Common myeloid progenitor, CD34-positive (primary cell): Measurements from ENCODE around the gene MANEAL.

Source experiments
- CTCF ChIA-PET: fragments of 350-600 bp; sonication (Branson Sonifier 250); formaldehyde crosslinking; loops from one replicate; lab custom pipeline; 2021; ENCODE audit warnings: antibody characterized with exemption; lab: Charles Lee
- POLR2A ChIA-PET: fragments of 350-600 bp; sonication (Branson Sonifier 250); formaldehyde crosslinking; loops from one replicate; lab custom pipeline; 2021; ENCODE audit warnings: antibody characterized with exemption; lab: Charles Lee
- DNase-seq, 3 donors: peaks; one replicate each; pipeline versions ENCODE4 v3.0.0 to v3.0.0-alpha.2; 2013
- H3K27ac ChIP-seq, 2 experiments: 1 replicate in 1 of 2; 2 replicates in 1 of 2; pipeline ENCODE4 v1.7.0; 2013; ENCODE audit warnings: inconsistent platforms in 2 of 2, low read length in 2 of 2, mild to moderate bottlenecking in 2 of 2, low read depth in 1 of 2, moderate library complexity in 1 of 2; ENCODE audit not compliant: severe bottlenecking in 2 of 2, insufficient read depth in 1 of 2, poor library complexity in 1 of 2
- H3K27me3 ChIP-seq, 5 experiments: replicated peaks in 2 of 5; 1 replicate in 3 of 5; 2 replicates in 2 of 5; pipeline versions ENCODE4 v1.6.1 to v1.7.0; 2013; ENCODE audit warnings: low read length in 4 of 5, mild to moderate bottlenecking in 2 of 5, moderate library complexity in 2 of 5, inconsistent platforms in 1 of 5; ENCODE audit not compliant: insufficient read depth in 5 of 5, control insufficient read depth in 4 of 5
- H3K36me3 ChIP-seq, 4 experiments: 1 replicate in 2 of 4; 2 replicates in 2 of 4; pipeline versions ENCODE4 v1.6.1 to v1.7.0; 2013; ENCODE audit warnings: low read length in 3 of 4, control low read depth in 1 of 4, mild to moderate bottlenecking in 1 of 4; ENCODE audit not compliant: control insufficient read depth in 4 of 4, insufficient read depth in 4 of 4
- H3K4me1 ChIP-seq, 4 experiments: 1 replicate in 3 of 4; 2 replicates in 1 of 4; pipeline versions ENCODE4 v1.6.1 to v1.7.1; 2013; ENCODE audit warnings: low read length in 3 of 4, mild to moderate bottlenecking in 3 of 4, control low read depth in 1 of 4, inconsistent platforms in 1 of 4, moderate library complexity in 1 of 4; ENCODE audit not compliant: control insufficient read depth in 4 of 4, insufficient read depth in 4 of 4; ENCODE audit errors: control extremely low read depth in 1 of 4
- H3K4me3 ChIP-seq, 7 experiments: 1 replicate in 4 of 7; 2 replicates in 3 of 7; pipeline versions ENCODE4 v1.5.1 to v1.7.0; 2013; ENCODE audit warnings: mild to moderate bottlenecking in 7 of 7, low read length in 6 of 7, moderate library complexity in 6 of 7, inconsistent platforms in 2 of 7, low read depth in 2 of 7, control low read depth in 1 of 7; ENCODE audit not compliant: insufficient read depth in 4 of 7, control insufficient read depth in 1 of 7; ENCODE audit errors: extremely low read depth in 1 of 7
- H3K9me3 ChIP-seq, 5 experiments: 1 replicate in 4 of 5; 2 replicates in 1 of 5; pipeline versions ENCODE4 v1.6.1 to v1.7.1; 2013; ENCODE audit warnings: low read length in 4 of 5, mild to moderate bottlenecking in 2 of 5, inconsistent platforms in 1 of 5, low read depth in 1 of 5, moderate library complexity in 1 of 5; ENCODE audit not compliant: control insufficient read depth in 4 of 5, insufficient read depth in 2 of 5; ENCODE audit errors: control extremely low read depth in 1 of 5
- WGBS: methylation state at CpG from one replicate; pipeline ENCODE4 v1.1.5; 2013; ENCODE audit not compliant: insufficient coverage; 5-methylcytosine and 5-hydroxymethylcytosine counted together

Gene MANEAL

DNA sequence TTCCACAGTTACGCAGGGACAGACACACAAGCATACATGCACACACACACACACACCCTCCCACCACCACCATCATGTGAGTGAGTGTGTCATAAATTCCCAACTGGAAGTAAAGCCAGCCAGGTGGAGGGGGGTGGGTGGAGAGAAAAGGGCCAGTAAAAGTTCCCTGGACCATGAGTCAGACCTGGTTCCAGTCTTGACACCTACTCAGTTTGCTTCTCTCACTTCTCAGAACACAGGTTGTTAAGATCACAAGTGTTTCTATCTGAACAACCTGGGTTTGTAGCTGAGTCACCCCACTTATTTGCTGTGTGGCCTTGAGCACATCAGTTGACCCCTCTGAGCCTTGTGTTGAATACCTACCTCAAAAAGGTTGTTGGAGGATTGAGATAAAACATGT, 38.4 kb upstream of the MANEAL start:
- H3K4me1 ChIP-seq, result peaks cover 0 to 15% (median 6%) of the 10 kb centered on the region in 4 experiments
- H3K4me3 ChIP-seq, result no peak overlapping the region
- ChIA-PET POLR2A (no interaction called here), CTCF (no interaction called here)
- H3K36me3 ChIP-seq, result no peaks in the 10 kb centered on the region
- H3K27ac ChIP-seq, result no peak overlapping the region
- H3K9me3 ChIP-seq, result no peaks in the 10 kb centered on the region
- peaks cover 7 to 99% (median 51%) of the 10 kb centered on the region in 5 experiments for H3K27me3 ChIP-seq
- no peak for DNase-seq
- WGBS, result no CpG with 5 or more reads among the region's 1 CpG

DNA sequence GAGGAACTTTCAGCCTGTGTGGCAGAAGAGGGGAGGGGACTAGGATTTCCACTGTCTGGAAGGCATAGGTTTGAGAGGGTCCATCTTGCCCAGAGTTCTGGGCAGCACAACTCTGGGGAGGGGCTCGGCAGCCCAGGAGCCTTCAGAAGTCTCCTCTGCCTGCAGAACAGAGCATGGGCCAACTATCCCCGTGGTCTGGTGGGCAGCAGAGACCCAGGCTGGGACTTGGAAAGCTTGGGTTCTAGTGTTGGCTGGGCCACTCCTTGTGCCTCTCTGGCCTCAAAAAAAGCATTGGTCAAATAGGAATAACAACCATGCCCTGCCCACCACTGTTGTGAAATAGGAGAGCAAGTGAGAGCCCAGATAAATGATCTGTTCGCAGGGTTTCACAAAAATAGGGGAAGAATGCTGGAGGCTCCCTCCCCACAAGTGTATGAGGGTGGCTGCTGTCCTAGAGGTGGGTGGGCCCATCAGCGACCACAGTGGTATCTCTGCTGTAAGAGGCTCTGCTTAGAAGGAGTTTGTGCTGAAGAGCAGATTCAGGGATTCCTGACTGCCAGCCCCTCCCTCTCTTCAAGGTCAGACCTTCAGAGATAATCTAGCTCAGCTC, 37.6 kb upstream of the MANEAL start:
- WGBS, result 76% methylated on average over 4 of the region's 4 CpGs
- CTCF ChIA-PET, result no interaction called here
- no peak overlapping the region for H3K4me3 ChIP-seq

DNA sequence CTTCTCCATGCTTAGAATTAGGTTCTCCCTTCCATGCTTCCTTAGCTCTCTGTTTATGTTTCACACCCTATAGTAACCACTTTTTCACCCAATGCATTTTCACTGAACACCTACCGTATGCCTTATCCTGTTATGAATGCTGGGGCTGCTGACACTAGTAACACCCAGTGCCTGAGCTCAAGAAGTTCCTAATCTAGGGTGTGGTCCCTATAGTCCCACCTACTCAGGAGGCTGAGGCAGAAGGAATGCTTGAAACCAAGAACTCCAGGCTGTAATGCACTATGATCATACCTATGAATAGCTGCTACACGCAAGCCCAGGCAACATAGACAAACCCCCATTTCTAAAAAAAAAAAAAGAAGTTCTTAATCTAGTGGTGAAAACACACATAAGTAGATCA, 34.2 kb upstream of the MANEAL start:
- no peak for DNase-seq
- no peaks in the 10 kb centered on the region for H3K36me3 ChIP-seq
- no CpG with 5 or more reads among the region's 2 CpGs for WGBS
- H3K4me1 ChIP-seq, result no peaks in the 10 kb centered on the region
- ChIA-PET POLR2A (no interaction called here), CTCF (interaction anchor here (0.6 to 1.0 kb wide), 3 partner anchors 18 to 275 kb away, joined by 3 read pairs; no protein-coding TSS in a partner anchor)
- no peak overlapping the region for H3K4me3 ChIP-seq
- H3K9me3 ChIP-seq, result peaks cover 0 to 5% (median 0%) of the 10 kb centered on the region in 5 experiments
- H3K27me3 ChIP-seq, result peaks cover 7 to 100% (median 61%) of the 10 kb centered on the region in 5 experiments
- H3K27ac ChIP-seq, result no peak overlapping the region

More for the DNA sequence above, 37.6 kb upstream of the MANEAL start:
- H3K27ac ChIP-seq, result no peak overlapping the region
- H3K9me3 ChIP-seq, result no peaks in the 10 kb centered on the region
- POLR2A ChIA-PET, result no interaction called here
- H3K4me1 ChIP-seq, result peaks cover 0 to 15% (median 6%) of the 10 kb centered on the region in 4 experiments
- H3K27me3 ChIP-seq, result peaks cover 7 to 99% (median 50%) of the 10 kb centered on the region in 5 experiments
- no peaks in the 10 kb centered on the region for H3K36me3 ChIP-seq
- DNase-seq, result no peak

DNA sequence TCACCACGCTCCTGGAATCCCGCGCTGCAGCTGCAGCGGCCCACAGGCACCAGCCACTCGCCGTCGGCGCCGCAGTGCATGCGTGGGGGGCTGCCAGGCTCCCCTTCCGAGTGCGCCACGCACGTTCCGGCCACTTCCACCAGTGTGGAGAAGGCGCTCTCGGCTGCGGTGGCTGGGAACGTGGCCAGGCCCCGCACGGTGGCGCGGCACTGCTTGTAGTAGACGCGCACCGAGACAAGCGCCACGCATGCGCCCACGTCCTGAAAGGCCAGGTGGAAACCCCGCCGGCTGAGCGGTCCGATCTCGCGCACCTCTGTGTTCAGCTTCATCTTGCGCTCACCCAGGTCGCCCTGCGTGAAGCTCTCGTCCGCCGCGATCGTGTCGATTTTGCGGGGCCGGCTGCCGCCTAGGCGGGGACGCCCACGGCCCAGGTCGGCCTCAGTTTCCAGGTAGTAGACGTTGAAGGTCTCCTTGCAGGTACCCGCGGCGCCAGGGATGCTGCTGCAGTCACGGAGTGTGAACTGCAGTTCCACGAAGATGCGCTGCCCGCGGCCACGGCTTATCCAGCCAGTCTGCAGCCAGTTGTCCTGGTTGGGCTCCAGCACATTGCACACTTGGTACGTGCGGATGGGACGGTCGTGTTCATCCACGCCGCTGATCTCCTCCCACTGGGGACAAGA, 32.1 kb upstream of the MANEAL start:
- Histone ChIP-seq H3K9me3 (peaks cover 0 to 5% (median 0%) of the 10 kb centered on the region in 5 experiments), H3K27ac (no peak overlapping the region), H3K27me3 (peaks cover 7 to 100% (median 65%) of the 10 kb centered on the region in 5 experiments), H3K4me1 (peaks cover 0 to 1% (median 0%) of the 10 kb centered on the region in 4 experiments), H3K36me3 (no peaks in the 10 kb centered on the region), H3K4me3 (no peak overlapping the region)
- CTCF ChIA-PET, result no interaction called here
- DNase-seq, result no peak
- WGBS, result 55% methylated on average over 68 of the region's 68 CpGs
- POLR2A ChIA-PET, result no interaction called here

DNA sequence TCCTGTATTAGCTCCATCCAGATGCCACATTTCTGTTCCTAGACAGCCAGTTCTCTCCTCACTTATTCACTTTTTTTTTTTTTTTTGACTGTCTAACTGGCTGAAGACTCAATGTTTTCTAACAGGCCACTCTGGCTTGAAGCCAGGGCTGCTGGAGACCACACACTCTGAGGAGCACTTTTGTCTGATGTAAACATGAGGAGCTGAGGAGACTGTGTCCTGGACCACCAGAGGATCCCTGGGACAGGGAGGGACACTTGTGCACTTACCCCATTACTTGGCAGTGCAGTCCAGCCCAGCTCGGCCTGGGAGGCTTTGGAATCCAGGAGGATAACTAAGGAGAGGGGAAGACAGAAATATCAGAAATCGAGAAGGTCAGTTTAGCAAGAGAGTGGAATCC, 31.1 kb upstream of the MANEAL start:
- WGBS, result 100% methylated on average over 1 of the region's 2 CpGs
- Histone ChIP-seq H3K4me1 (peaks cover 0 to 1% (median 0%) of the 10 kb centered on the region in 4 experiments), H3K36me3 (no peaks in the 10 kb centered on the region), H3K4me3 (no peak overlapping the region), H3K27me3 (peaks cover 7 to 100% (median 68%) of the 10 kb centered on the region in 5 experiments), H3K27ac (no peak overlapping the region), H3K9me3 (peaks cover 0 to 5% (median 0%) of the 10 kb centered on the region in 5 experiments)
- no peak for DNase-seq
- ChIA-PET CTCF (no interaction called here), POLR2A (no interaction called here)

DNA sequence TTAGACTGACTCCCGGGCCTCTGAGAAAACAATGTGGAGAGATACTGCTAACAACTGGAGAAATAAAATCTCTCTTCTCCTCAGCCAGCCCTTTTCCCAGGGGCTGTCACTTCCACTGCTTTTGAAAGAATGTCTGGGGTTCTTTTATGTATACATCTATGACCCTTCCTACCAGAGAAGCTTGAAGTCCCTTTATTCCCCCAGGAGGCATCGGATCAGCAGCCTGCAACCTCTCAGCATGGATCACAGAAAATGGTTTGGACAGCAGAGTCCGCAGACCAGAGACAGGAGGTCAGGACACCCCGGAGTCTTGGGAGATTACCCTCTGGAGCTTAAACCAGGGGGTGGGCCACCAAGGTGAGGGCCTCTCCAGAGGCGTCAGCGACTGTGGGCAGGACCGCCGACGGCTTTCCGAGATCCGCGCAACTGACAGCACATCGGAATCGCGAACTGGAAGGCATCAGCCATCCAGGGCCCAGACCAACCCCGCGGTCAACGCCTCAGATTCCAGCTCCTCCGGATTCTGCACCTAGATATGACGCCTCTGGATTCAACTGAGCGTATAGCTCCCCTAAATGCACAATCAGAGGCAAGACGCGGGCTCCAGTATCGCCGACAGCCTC, 29.7 kb upstream of the MANEAL start:
- H3K36me3 ChIP-seq, result no peaks in the 10 kb centered on the region
- WGBS, result 22% methylated on average over 18 of the region's 25 CpGs
- CTCF ChIA-PET, result no interaction called here

More for the DNA sequence above, 29.7 kb upstream of the MANEAL start:
- Histone ChIP-seq H3K4me3 (no peak overlapping the region), H3K27ac (no peak overlapping the region), H3K27me3 (peaks cover 2 to 97% (median 65%) of the 10 kb centered on the region in 5 experiments), H3K4me1 (peaks cover 0 to 1% (median 0%) of the 10 kb centered on the region in 4 experiments), H3K9me3 (peaks cover 0 to 5% (median 0%) of the 10 kb centered on the region in 5 experiments)
- POLR2A ChIA-PET, result no interaction called here
- no peak for DNase-seq
